Activated T-cell treated with anti-CD3 and anti-CD28 coated beads, Interleukin-2, amount 50 U/mL, for 48 hours (primary cell): ENCODE measurements around the gene CD63.

Experiments used
- DNase-seq, 2 experiments: peaks; one replicate each; pipeline ENCODE4 v3.0.0-alpha.2; 2020

The CD63 gene

DNA sequence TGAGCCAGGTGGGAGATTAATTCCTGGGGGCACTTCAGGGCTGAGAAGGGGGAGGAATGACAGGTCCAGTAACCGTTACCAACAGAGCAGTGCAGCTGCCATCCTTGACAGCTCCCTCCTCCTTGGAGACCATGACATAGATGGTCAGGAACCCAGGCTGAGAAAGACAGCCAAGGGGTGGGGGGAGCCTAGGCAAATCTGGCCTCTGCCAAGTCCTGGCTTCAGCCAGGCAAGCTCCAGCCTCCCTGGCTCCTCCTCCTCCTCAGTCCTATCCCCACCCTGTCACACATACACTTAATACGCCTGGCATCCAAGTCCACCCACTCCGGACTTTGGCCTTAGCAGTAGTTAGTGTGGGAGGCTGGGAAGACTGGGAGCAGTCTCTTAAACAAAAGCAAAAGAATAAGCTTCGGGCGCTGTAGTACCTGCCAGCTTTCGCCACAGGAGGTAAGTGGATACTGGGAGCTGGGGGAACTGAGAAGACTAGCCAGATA, 8.7 kb downstream of the CD63 start, which contains the start of gene RDH5:
RDH5 (plus strand) TSS at position 323 of the 494 bp plus-strand sequence. CDS start 792 bp downstream, outside the sequence.
- no peak for DNase-seq

DNA sequence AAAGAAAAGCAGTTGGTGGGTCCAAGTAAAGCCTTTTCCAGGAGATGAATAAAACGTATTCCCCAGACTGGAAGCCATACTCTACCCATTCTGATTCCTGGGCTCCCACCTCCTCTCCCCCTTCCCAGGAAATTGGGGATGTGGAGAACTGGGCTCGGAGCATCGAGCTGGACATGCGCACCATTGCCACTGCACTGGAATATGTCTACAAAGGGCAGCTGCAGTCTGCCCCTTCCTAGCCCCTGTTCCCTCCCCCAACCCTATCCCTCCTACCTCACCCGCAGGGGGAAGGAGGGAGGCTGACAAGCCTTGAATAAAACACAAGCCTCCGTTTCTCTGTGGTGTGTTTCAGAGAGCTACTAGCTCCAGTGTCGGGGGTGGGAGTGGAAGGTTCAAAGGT, 9.4 kb downstream of the CD63 start:
- no peak for DNase-seq

DNA sequence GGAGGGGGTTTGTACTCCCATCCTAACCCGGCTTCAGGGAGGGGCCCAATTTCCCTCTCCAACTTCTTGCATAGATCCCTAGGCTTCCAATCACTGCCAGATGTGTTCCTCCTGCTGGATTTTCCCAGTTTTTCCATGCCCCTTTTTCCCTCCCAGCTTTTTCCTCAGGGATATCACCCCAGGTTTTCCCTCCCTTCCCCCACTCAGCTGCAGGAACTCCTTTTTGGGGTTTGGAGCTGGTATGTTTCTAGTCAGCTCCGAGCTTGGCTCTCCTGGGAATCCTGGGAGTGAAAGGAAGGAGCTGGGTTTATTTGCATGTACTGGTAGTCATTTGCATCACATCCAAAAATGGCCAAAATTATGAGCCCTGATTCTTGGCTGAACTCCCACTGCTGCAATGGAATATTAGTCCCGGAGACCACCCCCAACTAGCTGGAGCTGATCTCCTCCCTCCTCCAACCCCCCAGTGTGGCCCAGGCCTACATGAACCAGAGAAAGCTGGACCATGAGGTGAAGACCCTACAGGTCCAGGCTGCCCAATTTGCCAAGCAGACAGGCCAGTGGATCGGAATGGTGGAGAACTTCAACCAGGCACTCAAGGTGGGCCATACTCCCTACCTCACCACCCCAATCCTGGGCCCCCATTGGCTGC, 10.1 kb downstream of the CD63 start:
- no peak for DNase-seq

GRCh38 chr12:55718015-55718414, 10.8 kb downstream of the CD63 start:
- DNase-seq, result no peak

DNA sequence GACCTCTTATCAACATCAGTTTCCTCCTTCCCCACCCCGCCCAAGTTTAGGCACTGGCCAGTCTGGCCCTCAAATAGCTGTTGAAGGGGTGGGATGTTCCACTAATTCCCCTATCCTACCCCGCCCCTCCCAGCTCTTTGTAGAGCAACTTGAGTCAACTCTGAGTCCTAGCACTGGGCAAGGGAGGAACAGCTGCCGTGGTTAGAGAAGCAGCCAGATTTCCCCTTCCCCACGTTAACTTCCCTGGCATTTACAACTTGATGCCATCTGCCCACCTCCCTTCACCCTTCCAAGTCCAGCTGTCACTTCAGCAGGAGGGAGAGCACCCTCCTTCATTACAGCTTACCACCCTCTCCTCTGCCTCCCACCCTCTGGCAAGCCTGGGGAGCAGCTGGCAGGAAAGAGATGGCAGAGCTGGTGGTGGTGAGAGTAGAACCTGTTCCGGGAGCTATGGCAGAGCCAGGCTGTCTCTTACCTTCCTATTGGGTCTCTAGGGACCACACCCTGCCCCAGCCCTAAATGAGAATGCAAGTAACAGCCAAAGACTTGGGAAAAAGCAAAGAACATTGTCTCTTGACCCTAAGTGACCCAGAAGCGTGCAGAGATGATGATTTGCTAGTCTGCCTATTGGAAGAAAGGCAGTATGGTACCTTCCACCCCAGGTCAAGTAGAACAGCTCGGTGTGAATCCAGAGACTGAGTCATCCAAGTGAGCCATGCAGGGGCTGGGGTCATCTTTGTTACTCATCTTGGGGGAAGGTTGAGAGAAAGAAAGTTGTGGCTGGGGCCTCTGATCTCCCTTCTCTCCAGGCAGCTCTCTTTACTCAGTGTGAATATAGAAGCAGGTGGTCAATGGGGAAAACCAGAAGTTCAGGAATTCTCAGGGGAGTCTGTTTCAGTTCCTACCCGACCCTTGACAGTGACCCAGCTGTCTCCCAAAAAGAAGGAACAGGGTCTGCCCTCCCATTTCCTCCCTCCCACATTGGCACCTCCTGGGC, 11.5 kb downstream of the CD63 start:
- DNase-seq, result peak; percentile 51 to 61

DNA sequence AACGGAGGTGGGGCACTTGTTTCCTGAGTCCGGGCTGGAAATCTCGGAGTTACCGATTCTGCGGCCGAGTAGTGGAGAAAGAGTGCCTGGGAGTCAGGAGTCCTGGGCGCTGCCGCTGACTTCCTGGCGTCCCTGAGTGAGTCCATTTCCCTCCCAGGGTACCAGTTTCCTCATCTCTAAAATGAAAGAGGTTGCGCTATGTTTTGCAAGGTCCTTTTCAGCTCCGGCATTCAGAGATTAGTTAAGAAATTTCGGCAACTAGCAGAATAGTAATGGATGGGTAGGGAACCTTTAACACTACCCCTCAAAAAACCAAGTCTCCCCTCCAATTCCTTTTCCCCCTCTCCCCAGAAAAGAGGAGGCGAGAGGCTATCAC, 12.2 kb downstream of the CD63 start:
- no peak for DNase-seq

DNA sequence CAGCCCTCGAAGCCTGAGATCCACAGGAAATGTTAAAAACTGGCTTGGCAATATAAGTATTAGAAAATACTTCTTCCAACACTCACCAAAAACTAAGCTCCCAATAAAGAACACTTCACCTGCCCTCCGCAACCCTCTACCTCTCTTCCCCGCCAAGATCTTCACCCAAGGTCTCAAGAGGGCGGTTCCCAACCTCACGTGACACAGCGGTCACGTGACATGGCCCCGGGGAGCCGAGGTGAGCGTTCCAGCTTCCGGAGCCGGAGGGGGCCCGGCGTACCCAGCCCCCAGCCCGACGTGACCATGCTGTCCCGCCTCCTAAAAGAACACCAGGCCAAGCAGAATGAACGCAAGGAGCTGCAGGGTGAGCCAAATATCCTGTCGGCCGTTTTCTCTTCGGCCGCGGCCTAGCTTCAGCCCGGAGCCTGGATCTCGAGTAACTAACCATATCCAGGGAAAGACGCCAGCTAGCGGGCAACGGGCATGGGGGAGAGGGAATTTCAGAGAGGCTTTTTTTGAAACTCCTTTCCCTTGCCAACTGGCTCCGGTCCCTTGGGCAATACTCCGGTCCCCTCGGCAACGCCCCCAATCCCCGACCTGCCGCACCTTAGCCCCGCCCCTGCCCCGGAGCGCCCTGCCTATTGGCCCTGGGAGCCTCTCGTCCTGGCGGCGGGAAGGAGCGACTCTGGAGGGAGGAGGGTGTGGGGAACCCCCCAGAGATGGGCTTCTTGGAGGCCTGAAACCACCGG, 12.8 kb downstream of the CD63 start, which contains the start of gene BLOC1S1:
BLOC1S1 (plus strand) TSS at position 214 of the 749 bp plus-strand sequence; CDS start at position 220, 6 bp downstream.
- peak; percentile 96 for DNase-seq

- no peak for DNase-seq
Measured at GRCh38 chr12:55715169-55715764, 13.5 kb downstream of the CD63 start.

DNA sequence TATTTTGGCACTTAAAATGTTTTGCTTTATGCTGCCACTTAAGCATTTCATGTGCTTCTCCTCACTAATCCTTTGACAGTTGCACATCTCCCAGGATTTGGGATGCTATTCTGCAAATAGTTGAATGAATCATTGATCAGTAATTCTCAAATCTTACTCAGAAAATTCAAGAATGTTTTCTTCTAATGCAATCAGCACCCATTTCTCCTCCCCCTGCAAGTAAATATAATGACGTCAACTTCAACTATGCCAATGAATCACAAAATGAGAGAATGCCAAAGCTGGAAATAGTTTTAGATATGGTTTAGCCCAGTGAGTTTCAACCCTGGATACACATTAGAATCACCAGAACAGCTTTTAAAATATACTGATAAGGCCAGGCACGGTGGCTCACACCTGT, 15.1 kb downstream of the CD63 start:
- no peak for DNase-seq

- DNase-seq, result no peak
Measured at GRCh38 chr12:55712700-55713415, 16.0 kb downstream of the CD63 start.

DNA sequence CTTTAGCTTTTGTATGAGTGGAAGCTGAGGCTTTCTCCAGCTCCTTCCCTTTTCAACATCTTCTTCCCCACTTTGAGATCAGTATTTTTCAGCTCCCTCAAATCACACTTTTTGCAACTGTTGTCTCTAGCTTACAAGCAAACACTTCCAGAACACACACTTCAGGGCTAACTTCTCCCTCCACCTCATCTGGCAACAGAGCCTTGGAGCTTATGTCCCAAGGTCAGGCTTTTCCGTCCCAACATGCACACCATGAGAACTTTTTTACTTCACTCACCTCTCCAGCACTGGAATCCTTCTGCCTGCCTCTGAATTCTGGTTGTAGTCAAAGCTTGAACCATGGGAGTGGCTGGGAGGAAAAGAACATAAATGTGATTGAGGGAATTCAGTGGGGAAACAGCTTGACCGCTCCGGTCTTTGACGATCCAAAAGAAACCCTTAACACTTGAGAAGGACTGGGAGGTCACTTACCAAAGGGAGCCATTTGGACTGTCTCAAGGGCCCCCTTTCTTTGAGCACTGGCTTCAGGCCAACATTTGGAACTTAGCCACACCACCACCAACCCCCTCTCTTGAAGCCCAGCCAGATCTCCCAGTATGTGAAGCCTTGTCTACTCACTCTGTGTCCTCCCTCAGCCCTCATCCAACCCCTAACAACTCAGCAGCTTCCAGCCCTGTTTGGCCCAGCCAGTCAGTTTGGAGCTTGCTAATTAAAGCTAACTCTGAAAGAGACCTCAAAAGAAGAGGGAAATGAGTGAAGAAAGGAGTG, 16.8 kb downstream of the CD63 start:
- no peak for DNase-seq

DNA sequence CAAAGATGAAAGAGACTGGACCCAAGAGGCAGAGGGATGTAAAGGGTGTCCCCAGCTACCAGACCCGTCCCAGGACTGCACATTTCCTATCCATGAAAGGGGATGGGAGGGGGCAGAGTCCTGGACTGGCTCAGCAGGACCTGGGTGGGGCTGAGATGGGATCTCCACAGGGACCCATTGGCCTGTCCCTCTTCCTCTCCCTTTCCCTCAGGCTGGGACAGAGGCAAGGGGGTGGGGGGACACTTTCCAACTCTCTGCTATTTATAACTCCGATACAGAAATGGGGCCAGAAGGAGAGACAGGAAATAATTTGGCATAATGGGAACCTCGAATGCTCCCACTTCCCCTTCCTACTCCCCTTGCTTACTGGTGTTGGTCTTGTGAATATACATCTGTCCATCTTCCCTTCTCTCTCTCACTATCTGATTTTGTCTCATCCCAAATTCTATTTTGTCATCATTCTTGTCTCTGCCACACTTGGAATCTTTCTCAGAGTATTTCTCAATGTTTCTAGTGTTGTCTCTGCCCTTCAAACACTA, 20.0 kb downstream of the CD63 start:
- DNase-seq, result no peak

GRCh38 chr12:55707841-55708694, 20.7 kb downstream of the CD63 start, which contains the start of gene ITGA7:
Gene ITGA7 (minus strand): TSS chr12:55707904. CDS start chr12:55707682, 222 bp downstream.
- DNase-seq, result peak; percentile 73 to 76

- DNase-seq, result peak in 1 of 2 experiments; percentile 34
Measured at GRCh38 chr12:55707219-55707671, 21.6 kb downstream of the CD63 start.

GRCh38 chr12:55706568-55707218, 22.1 kb downstream of the CD63 start:
- no peak for DNase-seq

GRCh38 chr12:55705782-55706402, 22.9 kb downstream of the CD63 start:
- no peak for DNase-seq

GRCh38 chr12:55704824-55705718, 23.7 kb downstream of the CD63 start:
- DNase-seq, result no peak
